ENCODE measurements around the gene TSPAN11. TPM values are rescaled to one million over a fixed set of nuclear protein-coding genes. Genes with fewer than 3 reads are reported as not detected.
"Not testable (repeated sequence)": the region's sequence is repeated elsewhere in the genome, so short reads cannot be mapped to it uniquely, and the experiment has no call there.

TSPAN11 gene
- not detected for total RNA-seq

GRCh38 chr12:30926243-30927221 lies at the start of gene TSPAN11:
Gene TSPAN11 (plus strand): TSS chr12:30926748. CDS start chr12:30953992, 27,244 bp downstream.
- POLR2A ChIA-PET = no interaction called here
- no peak for ATAC-seq
- Mint-ChIP-seq H3K27me3 (peaks cover 50% of the 10 kb centered on the region), H3K36me3 (ENCODE audit: low read depth) (no peaks in the 10 kb centered on the region), H3K27ac (no peak within 1 kb of the TSS), H3K4me3 (no peak within 1 kb of the TSS), H3K4me1 (no peaks in the 10 kb centered on the region), H3K9me3 (ENCODE audit: low read depth) (no peaks in the 10 kb centered on the region)
- intact Hi-C loops (cut with DNase I, micrococcal nuclease) = no loop called here
- peak; percentile 12 for DNase-seq
- CTCF ChIA-PET = interaction anchor here (1.2 kb wide), 1 partner anchor 78 kb away, joined by 3 read pairs; no protein-coding TSS in a partner anchor

- ATAC-seq (no peak), DNase-seq (no peak)
- no peaks in the 10 kb centered on the region for H3K4me1 Mint-ChIP-seq
- ChIA-PET POLR2A (no interaction called here), CTCF (no interaction called here)
- no peaks in the 10 kb centered on the region for H3K9me3 Mint-ChIP-seq (ENCODE audit: low read depth)
- peaks cover 14% of the 10 kb centered on the region for H3K27me3 Mint-ChIP-seq
- H3K27ac Mint-ChIP-seq = no peak overlapping the region
- intact Hi-C loops (cut with DNase I, micrococcal nuclease) = no loop called here
- H3K36me3 Mint-ChIP-seq (ENCODE audit: low read depth) = no peaks in the 10 kb centered on the region
- H3K4me3 Mint-ChIP-seq = no peak overlapping the region
These were observed 49.3 kb upstream of the TSPAN11 start for GRCh38 chr12:30877105-30877875.

- Mint-ChIP-seq H3K27me3 (peaks cover 14% of the 10 kb centered on the region), H3K27ac (no peak overlapping the region), H3K4me3 (no peak overlapping the region), H3K9me3 (ENCODE audit: low read depth) (no peaks in the 10 kb centered on the region), H3K4me1 (no peaks in the 10 kb centered on the region), H3K36me3 (ENCODE audit: low read depth) (no peaks in the 10 kb centered on the region)
- POLR2A ChIA-PET = no interaction called here
- ATAC-seq = no peak
- CTCF ChIA-PET = interaction anchor here (0.6 kb wide), 1 partner anchor 274 kb away, joined by 4 read pairs; no protein-coding TSS in a partner anchor
- no peak for DNase-seq
- intact Hi-C loops (cut with DNase I, micrococcal nuclease) = no loop called here
These were observed 48.5 kb upstream of the TSPAN11 start for GRCh38 chr12:30878024-30878423.

GRCh38 chr12:30880061-30880460 lies 46.5 kb upstream of the TSPAN11 start:
- ChIA-PET CTCF (no interaction called here), POLR2A (no interaction called here)
- H3K4me3 Mint-ChIP-seq = no peak overlapping the region
- DNase-seq (no peak), ATAC-seq (no peak)
- intact Hi-C loops (cut with DNase I, micrococcal nuclease) = no loop called here
- peaks cover 14% of the 10 kb centered on the region for H3K27me3 Mint-ChIP-seq
- H3K27ac Mint-ChIP-seq = no peak overlapping the region
- H3K36me3 Mint-ChIP-seq (ENCODE audit: low read depth) = no peaks in the 10 kb centered on the region
- H3K9me3 Mint-ChIP-seq (ENCODE audit: low read depth) = no peaks in the 10 kb centered on the region
- H3K4me1 Mint-ChIP-seq = no peaks in the 10 kb centered on the region

GRCh38 chr12:30880813-30881212 lies 45.7 kb upstream of the TSPAN11 start:
- peaks cover 14% of the 10 kb centered on the region for H3K27me3 Mint-ChIP-seq
- DNase-seq (no peak), ATAC-seq (no peak)
- no peaks in the 10 kb centered on the region for H3K9me3 Mint-ChIP-seq (ENCODE audit: low read depth)
- no peaks in the 10 kb centered on the region for H3K4me1 Mint-ChIP-seq
- no peak overlapping the region for H3K27ac Mint-ChIP-seq
- no peak overlapping the region for H3K4me3 Mint-ChIP-seq
- no peaks in the 10 kb centered on the region for H3K36me3 Mint-ChIP-seq (ENCODE audit: low read depth)
- POLR2A ChIA-PET = no interaction called here
- intact Hi-C loops (cut with DNase I, micrococcal nuclease) = no loop called here
- CTCF ChIA-PET = interaction anchor here (1.1 kb wide), 1 partner anchor 363 kb away, joined by 3 read pairs; no protein-coding TSS in a partner anchor

- ATAC-seq = no peak
- H3K9me3 Mint-ChIP-seq (ENCODE audit: low read depth) = peaks cover 12% of the 10 kb centered on the region
- CTCF ChIA-PET = interaction anchor here (0.7 to 1.3 kb wide), 3 partner anchors 18 to 389 kb away, joined by 3 to 7 read pairs (median 4); no protein-coding TSS in a partner anchor
These were observed 43.8 kb upstream of the TSPAN11 start for GRCh38 chr12:30882706-30883105.

GRCh38 chr12:30884799-30885198 lies 41.7 kb upstream of the TSPAN11 start:
- POLR2A ChIA-PET = no interaction called here
- DNase-seq (no peak), ATAC-seq (no peak)
- H3K27me3 Mint-ChIP-seq = peaks cover 3% of the 10 kb centered on the region
- no peaks in the 10 kb centered on the region for H3K36me3 Mint-ChIP-seq (ENCODE audit: low read depth)
- no peak overlapping the region for H3K4me3 Mint-ChIP-seq
- H3K27ac Mint-ChIP-seq = no peak overlapping the region
- CTCF ChIA-PET = interaction anchor here (0.6 to 1.3 kb wide), 3 partner anchors 9 to 387 kb away, joined by 3 to 5 read pairs (median 4); no protein-coding TSS in a partner anchor
- H3K4me1 Mint-ChIP-seq = no peaks in the 10 kb centered on the region
- H3K9me3 Mint-ChIP-seq (ENCODE audit: low read depth) = peaks cover 16% of the 10 kb centered on the region
- intact Hi-C loops (cut with DNase I, micrococcal nuclease) = no loop called here

More at GRCh38 chr12:30882706-30883105, 43.8 kb upstream of the TSPAN11 start:
- intact Hi-C loops (cut with DNase I, micrococcal nuclease) = no loop called here
- no peak for DNase-seq
- Mint-ChIP-seq H3K27ac (no peak overlapping the region), H3K4me3 (no peak overlapping the region), H3K27me3 (peaks cover 5% of the 10 kb centered on the region), H3K4me1 (no peaks in the 10 kb centered on the region), H3K36me3 (ENCODE audit: low read depth) (no peaks in the 10 kb centered on the region)
- POLR2A ChIA-PET = no interaction called here

- Mint-ChIP-seq H3K36me3 (ENCODE audit: low read depth) (no peaks in the 10 kb centered on the region), H3K9me3 (ENCODE audit: low read depth) (peaks cover 16% of the 10 kb centered on the region), H3K27ac (no peak overlapping the region), H3K27me3 (no peaks in the 10 kb centered on the region), H3K4me3 (no peak overlapping the region), H3K4me1 (no peaks in the 10 kb centered on the region)
- intact Hi-C loops (cut with DNase I, micrococcal nuclease) = no loop called here
- ChIA-PET POLR2A (no interaction called here), CTCF (interaction anchor here (0.6 to 1.3 kb wide), 3 partner anchors 9 to 1218 kb away, joined by 3 to 5 read pairs (median 4); no protein-coding TSS in a partner anchor)
- ATAC-seq (no peak), DNase-seq (no peak)
These were observed 41.2 kb upstream of the TSPAN11 start for GRCh38 chr12:30885321-30885720.

- no peak for ATAC-seq
- CTCF ChIA-PET = interaction anchor here (0.6 kb wide), 1 partner anchor 438 kb away, joined by 3 read pairs; no protein-coding TSS in a partner anchor
- DNase-seq = no peak
- intact Hi-C loops (cut with DNase I, micrococcal nuclease) = no loop called here
- Mint-ChIP-seq H3K9me3 (ENCODE audit: low read depth) (peaks cover 18% of the 10 kb centered on the region), H3K27ac (no peak overlapping the region), H3K4me1 (no peaks in the 10 kb centered on the region), H3K36me3 (ENCODE audit: low read depth) (no peaks in the 10 kb centered on the region), H3K27me3 (no peaks in the 10 kb centered on the region), H3K4me3 (no peak overlapping the region)
- POLR2A ChIA-PET = no interaction called here
These were observed 39.3 kb upstream of the TSPAN11 start for GRCh38 chr12:30887226-30887625.

GRCh38 chr12:30888241-30888640 lies 38.3 kb upstream of the TSPAN11 start:
- no peak overlapping the region for H3K4me3 Mint-ChIP-seq
- no peak for ATAC-seq
- H3K4me1 Mint-ChIP-seq = no peaks in the 10 kb centered on the region
- CTCF ChIA-PET = no interaction called here
- no peak for DNase-seq
- POLR2A ChIA-PET = no interaction called here
- no peaks in the 10 kb centered on the region for H3K36me3 Mint-ChIP-seq (ENCODE audit: low read depth)
- peaks cover 18% of the 10 kb centered on the region for H3K9me3 Mint-ChIP-seq (ENCODE audit: low read depth)
- H3K27ac Mint-ChIP-seq = no peak overlapping the region
- H3K27me3 Mint-ChIP-seq = no peaks in the 10 kb centered on the region
- intact Hi-C loops (cut with DNase I, micrococcal nuclease) = no loop called here

GRCh38 chr12:30894531-30894930 lies 32.0 kb upstream of the TSPAN11 start:
- H3K9me3 Mint-ChIP-seq (ENCODE audit: low read depth); ATAC-seq; H3K4me3 Mint-ChIP-seq; intact Hi-C loops (cut with DNase I, micrococcal nuclease); H3K27ac Mint-ChIP-seq; POLR2A ChIA-PET; CTCF ChIA-PET; H3K4me1 Mint-ChIP-seq; DNase-seq; H3K36me3 Mint-ChIP-seq (ENCODE audit: low read depth): not testable (repeated sequence)
- H3K27me3 Mint-ChIP-seq = peaks cover 17% of the 10 kb centered on the region

Measured in activated CD4-positive, alpha-beta T cell treated with anti-CD3 and anti-CD28 coated beads for 36 hours (primary cell).